GM23338 (cell line): ENCODE measurements around the gene CTNNA2. TPM values are rescaled to one million over a fixed set of nuclear protein-coding genes. Genes with fewer than 3 reads are reported as not detected.

Experiments used
- ATAC-seq: fragments of 200-7000 bp; cut with Tn5 transposase; 3 replicates; pipeline ENCODE4 v1.9.1; 2020
- DNase-seq: peaks from one replicate; pipeline ENCODE4 v3.0.0-alpha.2; 2015; ENCODE audit warnings: low spot score
- H2AFZ ChIP-seq: fragments of 200-600 bp; sonication (generic); 2 replicates; pipeline ENCODE4 v1.8.0; 2016; ENCODE audit warnings: antibody characterized with exemption, mild to moderate bottlenecking, moderate library complexity
- H3F3A ChIP-seq: fragments of 200-600 bp; sonication (generic); replicated peaks from 2 replicates; pipeline ENCODE4 v1.8.0; 2017; ENCODE audit warnings: antibody characterized with exemption, mixed run types, low read depth
- H3K27ac ChIP-seq: fragments of 200-600 bp; sonication (generic); 2 replicates; pipeline ENCODE4 v1.6.1; 2016; ENCODE audit warnings: low read depth
- H3K27me3 ChIP-seq: fragments of 200-600 bp; sonication (generic); 2 replicates; pipeline ENCODE4 v1.8.0; 2016; ENCODE audit warnings: mild to moderate bottlenecking, mixed run types, moderate library complexity; ENCODE audit not compliant: insufficient read depth
- H3K36me3 ChIP-seq: fragments of 200-600 bp; sonication (generic); 2 replicates; pipeline ENCODE4 v1.8.0; 2016; ENCODE audit warnings: mild to moderate bottlenecking; ENCODE audit not compliant: insufficient read depth
- H3K4me1 ChIP-seq: fragments of 200-600 bp; sonication (generic); 2 replicates; pipeline ENCODE4 v1.8.0; 2016; ENCODE audit warnings: mild to moderate bottlenecking, moderate library complexity; ENCODE audit not compliant: insufficient read depth
- H3K4me2 ChIP-seq: fragments of 200-600 bp; sonication (generic); 2 replicates; pipeline ENCODE4 v1.7.1; 2017; ENCODE audit warnings: mixed run types
- H3K4me3 ChIP-seq: fragments of 200-600 bp; sonication (generic); 2 replicates; pipeline ENCODE4 v1.6.1; 2016; ENCODE audit warnings: mixed run types
- H3K79me2 ChIP-seq: fragments of 200-600 bp; sonication (generic); replicated peaks from 2 replicates; pipeline ENCODE4 v1.8.0; 2017; ENCODE audit warnings: mild to moderate bottlenecking; ENCODE audit not compliant: insufficient read depth
- H3K9me2 ChIP-seq: fragments of 200-600 bp; sonication (generic); 2 replicates; pipeline ENCODE4 v1.8.0; 2017; ENCODE audit not compliant: insufficient read depth
- H4K20me1 ChIP-seq: fragments of 200-600 bp; sonication (generic); replicated peaks from 2 replicates; pipeline ENCODE4 v1.8.0; 2017; ENCODE audit warnings: mild to moderate bottlenecking; ENCODE audit not compliant: insufficient read depth
- H3K27ac Mint-ChIP-seq: 2 replicates; pipeline ENCODE4 v1.8.0; 2020; ENCODE audit warnings: inconsistent platforms, mild to moderate bottlenecking, moderate library complexity, mixed read lengths
- H3K27me3 Mint-ChIP-seq: 3 replicates; pipeline ENCODE4 v1.8.0; 2022; ENCODE audit warnings: low read depth, mild to moderate bottlenecking, moderate library complexity, mixed read lengths, inconsistent platforms; ENCODE audit not compliant: insufficient read depth, poor library complexity
- H3K36me3 Mint-ChIP-seq: 3 replicates; pipeline ENCODE4 v1.8.0; 2021; ENCODE audit warnings: low read depth, mild to moderate bottlenecking, inconsistent platforms, moderate library complexity, mixed read lengths
- H3K4me1 Mint-ChIP-seq: 3 replicates; pipeline ENCODE4 v1.8.0; 2020; ENCODE audit warnings: mild to moderate bottlenecking, inconsistent platforms, mixed read lengths
- H3K4me3 Mint-ChIP-seq: 3 replicates; pipeline ENCODE4 v1.8.0; 2021; ENCODE audit warnings: moderate library complexity, mild to moderate bottlenecking, inconsistent platforms, mixed read lengths
- H3K9me3 Mint-ChIP-seq: 3 replicates; pipeline ENCODE4 v1.8.0; 2020; ENCODE audit warnings: moderate library complexity, mild to moderate bottlenecking, inconsistent platforms, mixed read lengths
- CREB1 ChIP-seq: fragments of 250-450 bp; sonication (Bioruptor Pico); IDR thresholded peaks from 2 replicates; pipeline ENCODE4 v1.5.0; 2020; ENCODE audit warnings: low read depth, mild to moderate bottlenecking, moderate library complexity
- EZH2 ChIP-seq: fragments of 200-600 bp; sonication (generic); IDR thresholded peaks from one replicate; pipeline ENCODE4 v1.8.0; 2017; ENCODE audit warnings: antibody characterized with exemption, mild to moderate bottlenecking, low read depth; ENCODE audit not compliant: unreplicated experiment
- EZH2phosphoT487 ChIP-seq: fragments of 200-600 bp; sonication (generic); IDR thresholded peaks from one replicate; pipeline ENCODE4 v1.8.1; 2018; ENCODE audit warnings: antibody characterized with exemption; ENCODE audit not compliant: unreplicated experiment
- JUNB ChIP-seq: IDR thresholded peaks from one replicate; pipeline ENCODE4 v1.6.1; 2016; ENCODE audit warnings: antibody characterized with exemption; ENCODE audit not compliant: unreplicated experiment
- NANOG ChIP-seq: IDR thresholded peaks from 2 replicates; pipeline ENCODE4 v1.6.1; 2016; ENCODE audit warnings: antibody characterized with exemption, borderline replicate concordance
- STAT1 ChIP-seq: IDR thresholded peaks from one replicate; pipeline ENCODE4 v1.6.1; 2016; ENCODE audit warnings: antibody characterized with exemption; ENCODE audit not compliant: unreplicated experiment
- ZNF462 ChIP-seq: fragments of 250-450 bp; sonication (Bioruptor Pico); IDR thresholded peaks from 2 replicates; pipeline ENCODE4 v1.5.0; 2020; ENCODE audit warnings: mild to moderate bottlenecking, moderate library complexity
- polyA plus RNA-seq: library from polyadenylated mRNA; unstranded; fragments of >200 nt; fragmentation: Nextera tagmentation; extraction: Ambion mirVana; gene quantifications from 2 replicates; pipeline ENCODE4 v1.2.1, GENCODE V29; 2016
- total RNA-seq: library from RNA; depleted of rRNA; stranded (reverse); fragments of >200 nt; shearing (Covaris generic); gene quantifications from 2 replicates; pipeline ENCODE4 v1.2.3, GENCODE V29; 2014
- TF ChIP-seq, protein P1 (sequence below), 2 experiments: fragments of 200-600 bp in 1 of 2; sonication (generic) in 1 of 2; conservative IDR thresholded peaks; 2 replicates each; pipeline versions ENCODE4 v1.5.1 to v1.6.1; 2016 to 2017; ENCODE audit warnings: antibody characterized with exemption in 2 of 2, low read depth in 2 of 2, mild to moderate bottlenecking in 2 of 2, moderate library complexity in 1 of 2
- TF ChIP-seq, protein P2 (sequence below): IDR thresholded peaks from 2 replicates; pipeline ENCODE4 v1.6.1; 2016; ENCODE audit warnings: antibody characterized with exemption
- TF ChIP-seq, protein P3 (sequence below): IDR thresholded peaks from one replicate; pipeline ENCODE4 v1.6.1; 2018; ENCODE audit warnings: antibody characterized with exemption; ENCODE audit not compliant: unreplicated experiment

The CTNNA2 gene
- total and polyA plus RNA-seq, 2 experiments from 2014 or later: 6.4 to 15.6 TPM

DNA sequence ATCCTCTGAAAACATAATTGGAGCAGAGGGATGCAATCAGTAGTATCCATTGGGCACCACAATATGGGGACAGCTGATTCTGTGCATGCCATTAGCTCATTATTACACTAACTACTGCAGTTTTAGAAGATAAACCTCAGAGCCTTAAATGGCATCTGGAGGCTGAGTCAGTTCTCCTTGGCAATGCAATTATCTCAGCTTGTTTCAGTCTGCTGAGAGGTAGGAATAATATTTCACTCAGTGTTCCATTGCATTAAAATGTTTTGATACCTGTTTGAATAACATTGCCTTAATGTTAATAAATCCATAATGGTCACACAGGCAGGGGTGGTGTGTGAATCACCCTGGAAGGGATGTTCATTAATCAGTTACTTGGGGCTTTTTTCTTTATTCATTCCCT lies 482.1 kb downstream of the CTNNA2 start (continued):
- TF ChIP-seq, protein P1, sequence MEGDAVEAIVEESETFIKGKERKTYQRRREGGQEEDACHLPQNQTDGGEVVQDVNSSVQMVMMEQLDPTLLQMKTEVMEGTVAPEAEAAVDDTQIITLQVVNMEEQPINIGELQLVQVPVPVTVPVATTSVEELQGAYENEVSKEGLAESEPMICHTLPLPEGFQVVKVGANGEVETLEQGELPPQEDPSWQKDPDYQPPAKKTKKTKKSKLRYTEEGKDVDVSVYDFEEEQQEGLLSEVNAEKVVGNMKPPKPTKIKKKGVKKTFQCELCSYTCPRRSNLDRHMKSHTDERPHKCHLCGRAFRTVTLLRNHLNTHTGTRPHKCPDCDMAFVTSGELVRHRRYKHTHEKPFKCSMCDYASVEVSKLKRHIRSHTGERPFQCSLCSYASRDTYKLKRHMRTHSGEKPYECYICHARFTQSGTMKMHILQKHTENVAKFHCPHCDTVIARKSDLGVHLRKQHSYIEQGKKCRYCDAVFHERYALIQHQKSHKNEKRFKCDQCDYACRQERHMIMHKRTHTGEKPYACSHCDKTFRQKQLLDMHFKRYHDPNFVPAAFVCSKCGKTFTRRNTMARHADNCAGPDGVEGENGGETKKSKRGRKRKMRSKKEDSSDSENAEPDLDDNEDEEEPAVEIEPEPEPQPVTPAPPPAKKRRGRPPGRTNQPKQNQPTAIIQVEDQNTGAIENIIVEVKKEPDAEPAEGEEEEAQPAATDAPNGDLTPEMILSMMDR (conservative IDR thresholded peaks at IDR 0.05; ENCODE audit: low read depth in 2 of 2): no peak
- TF ChIP-seq NANOG (no peak), EZH2phosphoT487 (no peak), STAT1 (no peak), EZH2 (no peak), JUNB (no peak), CREB1 (CRISPR knock-in tag) (no peak)
- TF ChIP-seq, protein P2, sequence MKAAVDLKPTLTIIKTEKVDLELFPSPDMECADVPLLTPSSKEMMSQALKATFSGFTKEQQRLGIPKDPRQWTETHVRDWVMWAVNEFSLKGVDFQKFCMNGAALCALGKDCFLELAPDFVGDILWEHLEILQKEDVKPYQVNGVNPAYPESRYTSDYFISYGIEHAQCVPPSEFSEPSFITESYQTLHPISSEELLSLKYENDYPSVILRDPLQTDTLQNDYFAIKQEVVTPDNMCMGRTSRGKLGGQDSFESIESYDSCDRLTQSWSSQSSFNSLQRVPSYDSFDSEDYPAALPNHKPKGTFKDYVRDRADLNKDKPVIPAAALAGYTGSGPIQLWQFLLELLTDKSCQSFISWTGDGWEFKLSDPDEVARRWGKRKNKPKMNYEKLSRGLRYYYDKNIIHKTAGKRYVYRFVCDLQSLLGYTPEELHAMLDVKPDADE: no peak

GRCh38 chr2:79996709-79997108 lies 483.9 kb downstream of the CTNNA2 start:
- Mint-ChIP-seq H3K27me3 (no peaks in the 10 kb centered on the region), H3K4me3 (no peak overlapping the region), H3K36me3 (no peaks in the 10 kb centered on the region), H3K27ac (no peak overlapping the region), H3K4me1 (no peaks in the 10 kb centered on the region), H3K9me3 (no peaks in the 10 kb centered on the region)
- no peak for ATAC-seq
- Histone ChIP-seq H2AFZ (no peak overlapping the region), H3K4me3 (no peak overlapping the region), H3F3A (no peaks in the 10 kb centered on the region), H3K4me1 (no peaks in the 10 kb centered on the region), H3K9me2 (0 out of 2 replicates have a peak, but pooled peaks cover 3% of the 10 kb centered on the region), H3K27ac (no peak overlapping the region), H3K27me3 (no peaks in the 10 kb centered on the region), H3K36me3 (no peaks in the 10 kb centered on the region), H3K79me2 (no peaks in the 10 kb centered on the region), H3K4me2 (no peak overlapping the region), H4K20me1 (no peaks in the 10 kb centered on the region)
- DNase-seq: no peak
- TF ChIP-seq, protein P2: no peak
- TF ChIP-seq EZH2 (no peak), ZNF462 (CRISPR knock-in tag) (no peak)
- TF ChIP-seq, protein P3, sequence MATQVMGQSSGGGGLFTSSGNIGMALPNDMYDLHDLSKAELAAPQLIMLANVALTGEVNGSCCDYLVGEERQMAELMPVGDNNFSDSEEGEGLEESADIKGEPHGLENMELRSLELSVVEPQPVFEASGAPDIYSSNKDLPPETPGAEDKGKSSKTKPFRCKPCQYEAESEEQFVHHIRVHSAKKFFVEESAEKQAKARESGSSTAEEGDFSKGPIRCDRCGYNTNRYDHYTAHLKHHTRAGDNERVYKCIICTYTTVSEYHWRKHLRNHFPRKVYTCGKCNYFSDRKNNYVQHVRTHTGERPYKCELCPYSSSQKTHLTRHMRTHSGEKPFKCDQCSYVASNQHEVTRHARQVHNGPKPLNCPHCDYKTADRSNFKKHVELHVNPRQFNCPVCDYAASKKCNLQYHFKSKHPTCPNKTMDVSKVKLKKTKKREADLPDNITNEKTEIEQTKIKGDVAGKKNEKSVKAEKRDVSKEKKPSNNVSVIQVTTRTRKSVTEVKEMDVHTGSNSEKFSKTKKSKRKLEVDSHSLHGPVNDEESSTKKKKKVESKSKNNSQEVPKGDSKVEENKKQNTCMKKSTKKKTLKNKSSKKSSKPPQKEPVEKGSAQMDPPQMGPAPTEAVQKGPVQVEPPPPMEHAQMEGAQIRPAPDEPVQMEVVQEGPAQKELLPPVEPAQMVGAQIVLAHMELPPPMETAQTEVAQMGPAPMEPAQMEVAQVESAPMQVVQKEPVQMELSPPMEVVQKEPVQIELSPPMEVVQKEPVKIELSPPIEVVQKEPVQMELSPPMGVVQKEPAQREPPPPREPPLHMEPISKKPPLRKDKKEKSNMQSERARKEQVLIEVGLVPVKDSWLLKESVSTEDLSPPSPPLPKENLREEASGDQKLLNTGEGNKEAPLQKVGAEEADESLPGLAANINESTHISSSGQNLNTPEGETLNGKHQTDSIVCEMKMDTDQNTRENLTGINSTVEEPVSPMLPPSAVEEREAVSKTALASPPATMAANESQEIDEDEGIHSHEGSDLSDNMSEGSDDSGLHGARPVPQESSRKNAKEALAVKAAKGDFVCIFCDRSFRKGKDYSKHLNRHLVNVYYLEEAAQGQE: no peak
